IPS DF 19.7 (cell line): Measurements from ENCODE around the gene TTC7B.

Source experiments
- DNase-seq: peaks from one replicate; pipeline ENCODE4 v3.0.0-alpha.2; 2013; ENCODE audit warnings: low read depth, low spot score

The TTC7B gene

GRCh38 chr14:90490720-90491050, 325.5 kb downstream of the TTC7B start:
- DNase-seq, result no peak

- DNase-seq, result no peak
These were observed 326.1 kb downstream of the TTC7B start for GRCh38 chr14:90489916-90490719.

DNA sequence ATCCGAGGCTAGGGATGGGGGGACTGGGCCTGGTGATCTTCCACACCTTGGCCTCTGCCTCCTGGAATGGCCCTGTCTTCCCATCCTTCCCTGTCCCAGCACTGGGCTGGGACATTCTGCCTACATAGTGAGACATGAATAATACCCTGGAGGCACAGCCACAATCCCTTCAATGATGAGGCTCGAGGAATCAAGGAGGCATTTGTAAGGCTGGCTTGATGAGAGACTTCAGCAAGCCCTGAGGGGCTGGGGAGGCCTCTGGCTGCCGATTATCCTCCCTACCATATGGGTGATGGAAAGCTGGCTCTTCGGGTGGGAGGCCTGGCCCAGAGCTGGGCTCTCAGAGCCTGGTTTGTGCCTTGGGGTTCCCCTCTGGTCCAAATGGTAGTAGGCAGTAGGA, 326.9 kb downstream of the TTC7B start:
- no peak for DNase-seq

- no peak for DNase-seq
These were observed 328.0 kb downstream of the TTC7B start for GRCh38 chr14:90488256-90488655.

DNA sequence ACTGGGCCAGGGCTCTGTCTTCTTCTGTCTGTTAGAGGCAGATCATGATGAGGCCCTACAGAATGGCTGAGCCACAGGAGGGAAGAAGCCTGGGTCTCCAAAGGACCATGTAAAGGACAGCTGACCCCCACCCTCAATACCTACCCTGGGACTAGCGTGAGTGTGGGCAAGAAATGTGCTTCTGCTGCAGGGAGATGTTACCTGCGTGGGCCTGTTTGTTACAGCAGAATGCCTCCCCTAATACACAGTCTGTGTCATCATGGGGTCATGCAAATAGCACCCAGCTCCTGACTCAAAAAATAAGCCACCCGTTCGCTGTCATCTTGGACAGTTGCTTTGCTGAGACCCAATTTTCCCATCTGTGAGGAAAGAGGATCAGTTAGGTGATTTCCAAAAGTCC, 328.8 kb downstream of the TTC7B start:
- no peak for DNase-seq

DNA sequence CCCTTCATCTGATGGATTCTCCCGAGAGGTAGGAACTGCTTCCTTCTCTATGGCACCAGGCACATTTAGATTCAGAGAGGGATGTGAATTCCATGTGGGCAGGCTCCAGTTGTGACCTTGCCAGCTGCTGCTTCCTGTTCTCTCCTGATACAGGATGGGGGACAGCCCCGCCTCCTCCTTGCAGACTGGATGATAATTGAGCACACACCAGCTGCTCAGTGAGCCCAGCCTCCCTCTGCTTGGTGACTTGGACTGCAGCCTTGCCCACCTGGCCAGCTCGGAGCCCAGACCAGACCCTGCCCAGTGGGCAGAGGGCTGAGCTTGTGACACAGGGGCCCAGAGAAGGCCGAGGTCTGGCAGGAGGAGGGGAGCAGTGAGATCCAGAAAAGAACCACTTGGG, 329.2 kb downstream of the TTC7B start:
- no peak for DNase-seq

DNA sequence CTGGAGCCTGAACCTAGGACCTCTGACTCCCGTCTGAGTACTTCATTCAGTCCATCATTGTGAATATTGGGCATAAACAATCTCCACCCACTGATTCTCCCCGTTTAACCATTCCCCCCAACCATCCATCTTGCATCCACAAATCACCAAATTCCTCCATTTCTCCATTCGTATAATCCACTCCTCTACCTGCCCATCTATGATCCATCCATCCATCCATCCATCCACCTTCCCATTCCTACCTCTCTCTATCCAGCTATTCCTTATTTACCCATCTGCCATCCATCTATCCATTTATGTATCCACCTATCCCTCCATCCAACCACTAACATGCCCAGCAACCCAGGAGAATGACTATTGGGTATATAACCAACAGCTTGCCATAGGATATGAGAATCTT, 331.9 kb downstream of the TTC7B start:
- no peak for DNase-seq

GRCh38 chr14:90483571-90483974, 332.7 kb downstream of the TTC7B start:
- no peak for DNase-seq

DNA sequence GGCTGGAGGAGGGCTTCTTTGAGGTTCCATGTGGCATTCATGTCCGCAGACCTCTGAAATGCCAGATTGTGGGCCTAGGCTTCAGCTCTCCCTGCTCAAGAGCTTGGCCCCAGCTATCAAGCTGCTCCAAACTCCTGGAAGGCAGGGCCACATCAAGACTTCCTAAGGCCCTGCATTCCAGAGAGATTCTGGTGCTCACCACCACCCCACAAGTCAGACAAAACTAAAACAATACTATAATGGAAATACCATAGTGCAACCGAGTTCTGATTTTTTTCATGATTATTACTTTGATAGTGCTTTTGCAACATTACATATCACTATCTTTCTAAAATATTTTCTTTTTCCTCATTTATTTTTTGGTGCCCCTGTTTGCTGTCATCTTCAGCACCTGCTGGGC, 333.1 kb downstream of the TTC7B start:
- no peak for DNase-seq

DNA sequence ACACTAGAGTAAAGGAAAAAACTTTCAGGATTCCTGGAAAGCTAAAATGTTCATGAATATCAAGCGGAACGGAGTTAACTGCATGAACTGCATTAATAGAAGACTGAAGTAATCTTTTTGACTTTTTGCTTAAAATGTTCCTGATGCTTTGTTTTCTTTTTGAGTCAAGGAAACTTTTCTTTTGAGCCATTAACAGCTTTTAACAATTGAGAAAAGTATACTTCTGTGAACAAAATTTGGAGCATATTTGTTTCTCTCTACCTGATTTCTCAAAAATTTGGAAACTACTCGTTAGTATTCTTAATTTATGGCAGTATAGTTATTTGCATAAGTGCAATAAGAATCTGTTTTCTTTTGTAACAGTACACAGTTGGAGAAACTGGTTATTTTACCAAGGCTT, 340.9 kb downstream of the TTC7B start:
- DNase-seq, result no peak
